ENCODE measurements around the gene GALNT2. TPM values are rescaled to one million over a fixed set of nuclear protein-coding genes. Genes with fewer than 3 reads are reported as not detected.

The GALNT2 gene
- total and polyA plus RNA-seq, 4 donors = 47.5 to 182 (median 114) TPM

DNA sequence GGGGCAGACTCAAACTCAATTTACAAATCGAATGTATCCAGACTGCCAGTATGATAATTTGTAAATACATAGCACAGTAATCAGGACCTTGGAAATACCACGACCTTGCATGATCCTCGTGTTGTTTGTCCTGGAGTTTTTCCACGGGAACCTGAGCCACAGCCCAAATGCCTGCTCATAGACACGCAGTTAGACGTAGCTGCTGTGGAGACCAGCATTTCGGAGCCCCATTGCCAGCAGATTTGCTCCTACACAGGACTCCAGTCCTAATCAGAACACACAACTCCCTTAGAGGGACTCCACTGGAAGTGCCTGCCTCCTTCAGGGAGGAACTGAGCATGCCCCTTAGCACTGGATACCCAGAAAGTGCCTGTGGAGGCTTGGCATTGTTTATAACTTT lies 163.2 kb downstream of the GALNT2 start:
- Histone ChIP-seq H3K9me3 (ENCODE audit: control insufficient read depth in 4 of 4, low read length in 3 of 4) (no peaks in the 10 kb centered on the region), H3K9ac (ENCODE audit: low read depth in 1 of 2, low read length in 2 of 2) (no peak overlapping the region), H3K4me1 (ENCODE audit: control insufficient read depth in 4 of 4, insufficient read depth in 4 of 4, low read length in 3 of 4) (peaks cover 3 to 12% (median 8%) of the 10 kb centered on the region in 4 donors), H3K27ac (ENCODE audit: low read depth in 1 of 2, low read length in 2 of 2) (no peak overlapping the region), H3K27me3 (ENCODE audit: control insufficient read depth in 4 of 4, insufficient read depth in 4 of 4, low read length in 3 of 4) (no peaks in the 10 kb centered on the region), H3K4me3 (ENCODE audit: low read depth in 1 of 3, low read length in 3 of 3) (no peak overlapping the region), H3K36me3 (ENCODE audit: control insufficient read depth in 4 of 4, insufficient read depth in 3 of 4, low read depth in 1 of 4, low read length in 3 of 4) (peaks cover 0 to 3% (median 0%) of the 10 kb centered on the region in 4 donors)
- WGBS = 36% methylated on average over 7 of the region's 7 CpGs
- TF ChIP-seq MAX (IDR thresholded peaks at IDR 0.05) (no peak), GABPA (IDR thresholded peaks at IDR 0.05 in 1 of 2, conservative IDR thresholded peaks at IDR 0.05 in 1 of 2) (no peak), FOXA1 (IDR thresholded peaks at IDR 0.05) (no peak), TAF1 (conservative IDR thresholded peaks at IDR 0.05) (no peak), ATF3 (IDR thresholded peaks at IDR 0.05) (no peak), YY1 (IDR thresholded peaks at IDR 0.05) (no peak), RAD21 (IDR thresholded peaks at IDR 0.05) (no peak), EGR1 (IDR thresholded peaks at IDR 0.05; ENCODE audit: low read depth in 2 of 2) (no peak), HNF4G (IDR thresholded peaks at IDR 0.05) (no peak), SP1 (IDR thresholded peaks at IDR 0.05) (no peak), JUND (IDR thresholded peaks at IDR 0.05) (no peak), FOXA2 (IDR thresholded peaks at IDR 0.05) (no peak), NR2F2 (IDR thresholded peaks at IDR 0.05) (no peak), HNF4A (conservative IDR thresholded peaks at IDR 0.05) (no peak), RXRA (IDR thresholded peaks at IDR 0.05) (no peak)
- TF ChIP-seq, protein P1, sequence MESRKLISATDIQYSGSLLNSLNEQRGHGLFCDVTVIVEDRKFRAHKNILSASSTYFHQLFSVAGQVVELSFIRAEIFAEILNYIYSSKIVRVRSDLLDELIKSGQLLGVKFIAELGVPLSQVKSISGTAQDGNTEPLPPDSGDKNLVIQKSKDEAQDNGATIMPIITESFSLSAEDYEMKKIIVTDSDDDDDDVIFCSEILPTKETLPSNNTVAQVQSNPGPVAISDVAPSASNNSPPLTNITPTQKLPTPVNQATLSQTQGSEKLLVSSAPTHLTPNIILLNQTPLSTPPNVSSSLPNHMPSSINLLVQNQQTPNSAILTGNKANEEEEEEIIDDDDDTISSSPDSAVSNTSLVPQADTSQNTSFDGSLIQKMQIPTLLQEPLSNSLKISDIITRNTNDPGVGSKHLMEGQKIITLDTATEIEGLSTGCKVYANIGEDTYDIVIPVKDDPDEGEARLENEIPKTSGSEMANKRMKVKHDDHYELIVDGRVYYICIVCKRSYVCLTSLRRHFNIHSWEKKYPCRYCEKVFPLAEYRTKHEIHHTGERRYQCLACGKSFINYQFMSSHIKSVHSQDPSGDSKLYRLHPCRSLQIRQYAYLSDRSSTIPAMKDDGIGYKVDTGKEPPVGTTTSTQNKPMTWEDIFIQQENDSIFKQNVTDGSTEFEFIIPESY (IDR thresholded peaks at IDR 0.05) = no peak
- TF ChIP-seq, protein P2, sequence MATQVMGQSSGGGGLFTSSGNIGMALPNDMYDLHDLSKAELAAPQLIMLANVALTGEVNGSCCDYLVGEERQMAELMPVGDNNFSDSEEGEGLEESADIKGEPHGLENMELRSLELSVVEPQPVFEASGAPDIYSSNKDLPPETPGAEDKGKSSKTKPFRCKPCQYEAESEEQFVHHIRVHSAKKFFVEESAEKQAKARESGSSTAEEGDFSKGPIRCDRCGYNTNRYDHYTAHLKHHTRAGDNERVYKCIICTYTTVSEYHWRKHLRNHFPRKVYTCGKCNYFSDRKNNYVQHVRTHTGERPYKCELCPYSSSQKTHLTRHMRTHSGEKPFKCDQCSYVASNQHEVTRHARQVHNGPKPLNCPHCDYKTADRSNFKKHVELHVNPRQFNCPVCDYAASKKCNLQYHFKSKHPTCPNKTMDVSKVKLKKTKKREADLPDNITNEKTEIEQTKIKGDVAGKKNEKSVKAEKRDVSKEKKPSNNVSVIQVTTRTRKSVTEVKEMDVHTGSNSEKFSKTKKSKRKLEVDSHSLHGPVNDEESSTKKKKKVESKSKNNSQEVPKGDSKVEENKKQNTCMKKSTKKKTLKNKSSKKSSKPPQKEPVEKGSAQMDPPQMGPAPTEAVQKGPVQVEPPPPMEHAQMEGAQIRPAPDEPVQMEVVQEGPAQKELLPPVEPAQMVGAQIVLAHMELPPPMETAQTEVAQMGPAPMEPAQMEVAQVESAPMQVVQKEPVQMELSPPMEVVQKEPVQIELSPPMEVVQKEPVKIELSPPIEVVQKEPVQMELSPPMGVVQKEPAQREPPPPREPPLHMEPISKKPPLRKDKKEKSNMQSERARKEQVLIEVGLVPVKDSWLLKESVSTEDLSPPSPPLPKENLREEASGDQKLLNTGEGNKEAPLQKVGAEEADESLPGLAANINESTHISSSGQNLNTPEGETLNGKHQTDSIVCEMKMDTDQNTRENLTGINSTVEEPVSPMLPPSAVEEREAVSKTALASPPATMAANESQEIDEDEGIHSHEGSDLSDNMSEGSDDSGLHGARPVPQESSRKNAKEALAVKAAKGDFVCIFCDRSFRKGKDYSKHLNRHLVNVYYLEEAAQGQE (IDR thresholded peaks at IDR 0.05) = no peak
- TF ChIP-seq, protein P3, sequence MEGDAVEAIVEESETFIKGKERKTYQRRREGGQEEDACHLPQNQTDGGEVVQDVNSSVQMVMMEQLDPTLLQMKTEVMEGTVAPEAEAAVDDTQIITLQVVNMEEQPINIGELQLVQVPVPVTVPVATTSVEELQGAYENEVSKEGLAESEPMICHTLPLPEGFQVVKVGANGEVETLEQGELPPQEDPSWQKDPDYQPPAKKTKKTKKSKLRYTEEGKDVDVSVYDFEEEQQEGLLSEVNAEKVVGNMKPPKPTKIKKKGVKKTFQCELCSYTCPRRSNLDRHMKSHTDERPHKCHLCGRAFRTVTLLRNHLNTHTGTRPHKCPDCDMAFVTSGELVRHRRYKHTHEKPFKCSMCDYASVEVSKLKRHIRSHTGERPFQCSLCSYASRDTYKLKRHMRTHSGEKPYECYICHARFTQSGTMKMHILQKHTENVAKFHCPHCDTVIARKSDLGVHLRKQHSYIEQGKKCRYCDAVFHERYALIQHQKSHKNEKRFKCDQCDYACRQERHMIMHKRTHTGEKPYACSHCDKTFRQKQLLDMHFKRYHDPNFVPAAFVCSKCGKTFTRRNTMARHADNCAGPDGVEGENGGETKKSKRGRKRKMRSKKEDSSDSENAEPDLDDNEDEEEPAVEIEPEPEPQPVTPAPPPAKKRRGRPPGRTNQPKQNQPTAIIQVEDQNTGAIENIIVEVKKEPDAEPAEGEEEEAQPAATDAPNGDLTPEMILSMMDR (IDR thresholded peaks at IDR 0.05; ENCODE audit: low read depth, low read length, missing input control) = no peak
- DNase-seq (ENCODE audit: low spot score) = no peak
